Measurements from ENCODE around the gene ESYT2. TPM values are rescaled to one million over a fixed set of nuclear protein-coding genes. Genes with fewer than 3 reads are reported as not detected.

ESYT2 gene
- total and polyA plus RNA-seq, 8 donors, result 8.1 to 31.8 (median 27.3) TPM

GRCh38 chr7:158727690-158728089 is 101.6 kb downstream of the ESYT2 start:
- no peaks in the 10 kb centered on the region for H3K27me3 ChIP-seq
- no peaks in the 10 kb centered on the region for H3K9me3 ChIP-seq
- 93 to 96% methylated on average over 5 of the region's 5 CpGs for WGBS, 2 donors
- intact Hi-C loops (cut with DNase I), result no loop called here
- TF ChIP-seq CTCF (IDR thresholded peaks at IDR 0.05), result no peak
- H3K27ac ChIP-seq, result no peak overlapping the region
- FAIRE-seq, result no peak
- no peak overlapping the region for H3K4me3 ChIP-seq
- no peaks in the 10 kb centered on the region for H3K4me1 ChIP-seq
- ATAC-seq, result no peak
- DNase-seq, result no peak
- no peaks in the 10 kb centered on the region for H3K36me3 ChIP-seq

- DNase-seq, result no peak
- Histone ChIP-seq H3K9me3 (no peaks in the 10 kb centered on the region), H3K4me3 (no peak overlapping the region), H3K36me3 (no peaks in the 10 kb centered on the region), H3K4me1 (no peaks in the 10 kb centered on the region), H3K27ac (no peak overlapping the region), H3K27me3 (no peaks in the 10 kb centered on the region)
- TF ChIP-seq CTCF (IDR thresholded peaks at IDR 0.05), result no peak
- WGBS, 2 donors, result 89 to 90% methylated on average over 4 of the region's 4 CpGs
- FAIRE-seq, result no peak
- intact Hi-C loops (cut with DNase I), result no loop called here
- ATAC-seq, result no peak
These were observed 103.0 kb downstream of the ESYT2 start for GRCh38 chr7:158726277-158726807.

- H3K27ac ChIP-seq, result no peak overlapping the region
- no peak for ATAC-seq
- intact Hi-C loops (cut with DNase I), result no loop called here
- no peaks in the 10 kb centered on the region for H3K9me3 ChIP-seq
- no peaks in the 10 kb centered on the region for H3K27me3 ChIP-seq
- H3K4me3 ChIP-seq, result no peak overlapping the region
- no peaks in the 10 kb centered on the region for H3K4me1 ChIP-seq
- 67 to 79% methylated on average over 4 of the region's 4 CpGs for WGBS, 2 donors
- TF ChIP-seq CTCF (IDR thresholded peaks at IDR 0.05), result no peak
- H3K36me3 ChIP-seq, result no peaks in the 10 kb centered on the region
- no peak for FAIRE-seq
- DNase-seq, result no peak
These were observed 103.9 kb downstream of the ESYT2 start for GRCh38 chr7:158725506-158725800.

GRCh38 chr7:158724658-158725505 is 104.4 kb downstream of the ESYT2 start:
- DNase-seq, result no peak
- intact Hi-C loops (cut with DNase I), result no loop called here
- ATAC-seq, result no peak
- H3K27ac ChIP-seq, result no peak overlapping the region
- no peak for TF ChIP-seq CTCF (IDR thresholded peaks at IDR 0.05)
- no peaks in the 10 kb centered on the region for H3K27me3 ChIP-seq
- no peaks in the 10 kb centered on the region for H3K9me3 ChIP-seq
- H3K4me3 ChIP-seq, result no peak overlapping the region
- whole genome bisulfite sequencing, 2 donors, result 87 to 88% methylated on average over 21 of the region's 21 CpGs
- no peaks in the 10 kb centered on the region for H3K4me1 ChIP-seq
- no peak for FAIRE-seq
- no peaks in the 10 kb centered on the region for H3K36me3 ChIP-seq

GRCh38 chr7:158723714-158724385 is 105.5 kb downstream of the ESYT2 start:
- intact Hi-C loops (cut with DNase I), result no loop called here
- no peaks in the 10 kb centered on the region for H3K27me3 ChIP-seq
- whole genome bisulfite sequencing, 2 donors, result 80 to 81% methylated on average over 12 of the region's 12 CpGs
- H3K27ac ChIP-seq, result no peak overlapping the region
- no peaks in the 10 kb centered on the region for H3K36me3 ChIP-seq
- no peak for ATAC-seq
- no peak for DNase-seq
- no peak overlapping the region for H3K4me3 ChIP-seq
- no peaks in the 10 kb centered on the region for H3K4me1 ChIP-seq
- TF ChIP-seq CTCF (IDR thresholded peaks at IDR 0.05), result no peak
- no peak for FAIRE-seq
- no peaks in the 10 kb centered on the region for H3K9me3 ChIP-seq

Data from pancreas (tissue), 10 donors.